ENCODE data around the gene ALOX12B.

GRCh38 chr17:8073627-8074484 lies 13.7 kb downstream of the ALOX12B start:
- TF ChIP-seq CTCF (IDR thresholded peaks at IDR 0.05) (peak; percentile 56 to 94 (median 93)), POLR2A (IDR thresholded peaks at IDR 0.05) (no peak)

Data from right lobe of liver (tissue), 4 donors.